ENCODE measurements around the gene ASTN1.

ASTN1 gene

GRCh38 chr1:177045151-177045550 is 119.4 kb downstream of the ASTN1 start:
- in situ Hi-C loops (cut with MboI; ENCODE audit: low sequenced_read_pairs), result no loop called here

- in situ Hi-C loops (cut with MboI; ENCODE audit: low sequenced_read_pairs), result no loop called here
These were observed 120.1 kb downstream of the ASTN1 start for GRCh38 chr1:177044390-177044789.

- in situ Hi-C loops (cut with MboI; ENCODE audit: low sequenced_read_pairs), result no loop called here
These were observed 120.9 kb downstream of the ASTN1 start for GRCh38 chr1:177043597-177043996.

- in situ Hi-C loops (cut with MboI; ENCODE audit: low sequenced_read_pairs), result no loop called here
These were observed 128.9 kb downstream of the ASTN1 start for GRCh38 chr1:177035586-177035985.

- in situ Hi-C loops (cut with MboI; ENCODE audit: low sequenced_read_pairs), result no loop called here
These were observed 130.9 kb downstream of the ASTN1 start for GRCh38 chr1:177033628-177034027.

GRCh38 chr1:177032434-177032833 is 132.1 kb downstream of the ASTN1 start:
- in situ Hi-C loops (cut with MboI; ENCODE audit: low sequenced_read_pairs), result no loop called here

GRCh38 chr1:177024623-177025022 is 139.9 kb downstream of the ASTN1 start:
- in situ Hi-C loops (cut with MboI; ENCODE audit: low sequenced_read_pairs), result no loop called here

GRCh38 chr1:177023726-177024125 is 140.8 kb downstream of the ASTN1 start:
- in situ Hi-C loops (cut with MboI; ENCODE audit: low sequenced_read_pairs), result no loop called here

GRCh38 chr1:177023249-177023648 is 141.3 kb downstream of the ASTN1 start:
- in situ Hi-C loops (cut with MboI; ENCODE audit: low sequenced_read_pairs), result no loop called here

- in situ Hi-C loops (cut with MboI; ENCODE audit: low sequenced_read_pairs), result no loop called here
These were observed 142.8 kb downstream of the ASTN1 start for GRCh38 chr1:177021687-177022086.

GRCh38 chr1:177020851-177021589 is 143.5 kb downstream of the ASTN1 start:
- in situ Hi-C loops (cut with MboI; ENCODE audit: low sequenced_read_pairs), result no loop called here

- in situ Hi-C loops (cut with MboI; ENCODE audit: low sequenced_read_pairs), result no loop called here
These were observed 147.1 kb downstream of the ASTN1 start for GRCh38 chr1:177017287-177017852.

GRCh38 chr1:177014325-177014724 is 150.2 kb downstream of the ASTN1 start:
- in situ Hi-C loops (cut with MboI; ENCODE audit: low sequenced_read_pairs), result no loop called here

- in situ Hi-C loops (cut with MboI; ENCODE audit: low sequenced_read_pairs), result no loop called here
These were observed 152.1 kb downstream of the ASTN1 start for GRCh38 chr1:177012342-177012925.

- in situ Hi-C loops (cut with MboI; ENCODE audit: low sequenced_read_pairs), result no loop called here
These were observed 153.0 kb downstream of the ASTN1 start for GRCh38 chr1:177011508-177011907.

- in situ Hi-C loops (cut with MboI; ENCODE audit: low sequenced_read_pairs), result no loop called here
These were observed 154.2 kb downstream of the ASTN1 start for GRCh38 chr1:177010211-177010825.

GRCh38 chr1:177008653-177009052 is 155.9 kb downstream of the ASTN1 start:
- in situ Hi-C loops (cut with MboI; ENCODE audit: low sequenced_read_pairs), result no loop called here

- in situ Hi-C loops (cut with MboI; ENCODE audit: low sequenced_read_pairs), result no loop called here
These were observed 156.9 kb downstream of the ASTN1 start for GRCh38 chr1:177007437-177008161.

- in situ Hi-C loops (cut with MboI; ENCODE audit: low sequenced_read_pairs), result no loop called here
These were observed 161.6 kb downstream of the ASTN1 start for GRCh38 chr1:177002891-177003290.

- in situ Hi-C loops (cut with MboI; ENCODE audit: low sequenced_read_pairs), result no loop called here
These were observed 163.0 kb downstream of the ASTN1 start for GRCh38 chr1:177001556-177001955.

GRCh38 chr1:176998183-176998795 is 166.2 kb downstream of the ASTN1 start:
- in situ Hi-C loops (cut with MboI; ENCODE audit: low sequenced_read_pairs), result no loop called here

Measured in hTERT RPE-1 (cell line).